Activated T-cell treated with anti-CD3 and anti-CD28 coated beads for 24 hours (primary cell): ENCODE measurements around the gene TEN1.
"Not testable (repeated sequence)": the region's sequence is repeated elsewhere in the genome, so short reads cannot be mapped to it uniquely, and the experiment has no call there.

Experiments used
- DNase-seq: peaks from one replicate; pipeline ENCODE4 v3.0.0-alpha.2; 2020; ENCODE audit warnings: low read depth

The TEN1 gene

GRCh38 chr17:76027159-76027839 lies 48.3 kb downstream of the TEN1 start, which contains the start of gene EVPL:
EVPL (minus strand) TSS chr17:76027306; CDS start chr17:76027198, 108 bp downstream.
- DNase-seq, result no peak

- DNase-seq, result no peak
Measured at GRCh38 chr17:76032073-76032779, 53.2 kb downstream of the TEN1 start.

- DNase-seq, result no peak
Measured at GRCh38 chr17:76032780-76033108, 53.7 kb downstream of the TEN1 start.

- DNase-seq, result no peak
Measured at GRCh38 chr17:76033139-76033538, 54.1 kb downstream of the TEN1 start.

- no peak for DNase-seq
Measured at GRCh38 chr17:76034428-76035350, 55.6 kb downstream of the TEN1 start.

GRCh38 chr17:76036497-76037261 lies 57.6 kb downstream of the TEN1 start:
- no peak for DNase-seq

- DNase-seq, result no peak
Measured at GRCh38 chr17:76038050-76038449, 59.0 kb downstream of the TEN1 start.

- no peak for DNase-seq
Measured at GRCh38 chr17:76039121-76039520, 60.1 kb downstream of the TEN1 start.

GRCh38 chr17:76040376-76040775 lies 61.3 kb downstream of the TEN1 start:
- DNase-seq, result no peak

- DNase-seq, result not testable (repeated sequence)
Measured at GRCh38 chr17:76042868-76043267, 63.8 kb downstream of the TEN1 start.

- DNase-seq, result not testable (repeated sequence)
Measured at GRCh38 chr17:76044475-76045007, 65.5 kb downstream of the TEN1 start.

- no peak for DNase-seq
Measured at GRCh38 chr17:76046064-76046463, 67.0 kb downstream of the TEN1 start.

GRCh38 chr17:76048025-76048605 lies 69.1 kb downstream of the TEN1 start:
- DNase-seq, result no peak

- no peak for DNase-seq
Measured at GRCh38 chr17:76048711-76049110, 69.7 kb downstream of the TEN1 start.

GRCh38 chr17:76049239-76049638 lies 70.2 kb downstream of the TEN1 start:
- DNase-seq, result no peak

- no peak for DNase-seq
Measured at GRCh38 chr17:76049836-76050537, 70.9 kb downstream of the TEN1 start.
